Ascending aorta (tissue), 2 donors: ENCODE data around the gene MED8. TPM values are rescaled to one million over a fixed set of nuclear protein-coding genes. Genes with fewer than 3 reads are reported as not detected.

Experiments
- DNase-seq, 2 donors: peaks; one replicate each; pipeline ENCODE4 v3.0.0-alpha.2; 2019; ENCODE audit warnings: low spot score in 2 of 2
- H3K27ac ChIP-seq, 2 donors: fragments of 200-600 bp; sonication (generic); one replicate each; pipeline ENCODE4 v1.5.1; 2016 to 2017; ENCODE audit warnings: mild to moderate bottlenecking in 1 of 2
- H3K27me3 ChIP-seq: fragments of 200-600 bp; sonication (generic); one replicate; pipeline ENCODE4 v1.5.1; 2017
- H3K36me3 ChIP-seq, 2 donors: fragments of 200-600 bp; sonication (generic); one replicate each; pipeline ENCODE4 v1.5.1; 2016
- H3K4me1 ChIP-seq, 2 donors: fragments of 200-600 bp; sonication (generic); one replicate each; pipeline ENCODE4 v1.5.1; 2016 to 2017; ENCODE audit warnings: mild to moderate bottlenecking in 1 of 2
- H3K4me3 ChIP-seq, 2 donors: fragments of 200-600 bp; sonication (generic); one replicate each; pipeline ENCODE4 v1.5.1; 2016 to 2017; ENCODE audit warnings: mild to moderate bottlenecking in 1 of 2
- H3K9me3 ChIP-seq, 2 donors: fragments of 200-600 bp; sonication (generic); one replicate each; pipeline ENCODE4 v1.5.1; 2016
- intact Hi-C: fragments of 100-400 bp; cut with DNase I; formaldehyde crosslinking; loops from one replicate; pipeline ENCODE4 v1.15.1; 2023
- total RNA-seq: library from RNA; depleted of rRNA; stranded (reverse); fragments of >200 nt; gene quantifications from one replicate; pipeline ENCODE4 v1.1.0, GENCODE V29; 2016
- TF ChIP-seq, protein P1 (sequence below), 3 experiments: fragments of 200-600 bp in 2 of 3; fragments of 450-650 bp in 1 of 3; sonication (generic) in 2 of 3; IDR thresholded peaks; one replicate each; pipeline ENCODE4 v1.5.1; 2016 to 2019; ENCODE audit warnings: antibody characterized with exemption in 3 of 3, mild to moderate bottlenecking in 1 of 3, moderate library complexity in 1 of 3

The MED8 gene
- total RNA-seq, 1 donor from 2014 or later: 15.3 TPM

- TF ChIP-seq, protein P1, sequence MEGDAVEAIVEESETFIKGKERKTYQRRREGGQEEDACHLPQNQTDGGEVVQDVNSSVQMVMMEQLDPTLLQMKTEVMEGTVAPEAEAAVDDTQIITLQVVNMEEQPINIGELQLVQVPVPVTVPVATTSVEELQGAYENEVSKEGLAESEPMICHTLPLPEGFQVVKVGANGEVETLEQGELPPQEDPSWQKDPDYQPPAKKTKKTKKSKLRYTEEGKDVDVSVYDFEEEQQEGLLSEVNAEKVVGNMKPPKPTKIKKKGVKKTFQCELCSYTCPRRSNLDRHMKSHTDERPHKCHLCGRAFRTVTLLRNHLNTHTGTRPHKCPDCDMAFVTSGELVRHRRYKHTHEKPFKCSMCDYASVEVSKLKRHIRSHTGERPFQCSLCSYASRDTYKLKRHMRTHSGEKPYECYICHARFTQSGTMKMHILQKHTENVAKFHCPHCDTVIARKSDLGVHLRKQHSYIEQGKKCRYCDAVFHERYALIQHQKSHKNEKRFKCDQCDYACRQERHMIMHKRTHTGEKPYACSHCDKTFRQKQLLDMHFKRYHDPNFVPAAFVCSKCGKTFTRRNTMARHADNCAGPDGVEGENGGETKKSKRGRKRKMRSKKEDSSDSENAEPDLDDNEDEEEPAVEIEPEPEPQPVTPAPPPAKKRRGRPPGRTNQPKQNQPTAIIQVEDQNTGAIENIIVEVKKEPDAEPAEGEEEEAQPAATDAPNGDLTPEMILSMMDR (IDR thresholded peaks at IDR 0.05): no peak
- H3K27ac ChIP-seq: no peak overlapping the region
- DNase-seq: no peak
These were observed 43.0 kb downstream of the MED8 start for GRCh38 chr1:43346636-43347035.

GRCh38 chr1:43345120-43345519 lies 44.5 kb downstream of the MED8 start:
- TF ChIP-seq, protein P1 (IDR thresholded peaks at IDR 0.05): no peak
- Histone ChIP-seq H3K27ac (no peak overlapping the region), H3K4me3 (no peak overlapping the region), H3K36me3 (no peaks in the 10 kb centered on the region), H3K27me3 (no peaks in the 10 kb centered on the region), H3K9me3 (no peaks in the 10 kb centered on the region), H3K4me1 (no peaks in the 10 kb centered on the region)
- intact Hi-C loops: loop anchor here (5.0 kb wide), 1 partner anchor 173 kb away; the partner anchor contains the start of genes CFAP57 and EBNA1BP2
- no peak for DNase-seq

More at GRCh38 chr1:43346636-43347035, 43.0 kb downstream of the MED8 start:
- Histone ChIP-seq H3K4me1 (no peaks in the 10 kb centered on the region), H3K27me3 (no peaks in the 10 kb centered on the region), H3K9me3 (no peaks in the 10 kb centered on the region), H3K36me3 (no peaks in the 10 kb centered on the region), H3K4me3 (no peak overlapping the region)
- intact Hi-C loops: loop anchor here (5.0 kb wide), 1 partner anchor 174 kb away; the partner anchor contains the start of genes CFAP57 and EBNA1BP2

DNA sequence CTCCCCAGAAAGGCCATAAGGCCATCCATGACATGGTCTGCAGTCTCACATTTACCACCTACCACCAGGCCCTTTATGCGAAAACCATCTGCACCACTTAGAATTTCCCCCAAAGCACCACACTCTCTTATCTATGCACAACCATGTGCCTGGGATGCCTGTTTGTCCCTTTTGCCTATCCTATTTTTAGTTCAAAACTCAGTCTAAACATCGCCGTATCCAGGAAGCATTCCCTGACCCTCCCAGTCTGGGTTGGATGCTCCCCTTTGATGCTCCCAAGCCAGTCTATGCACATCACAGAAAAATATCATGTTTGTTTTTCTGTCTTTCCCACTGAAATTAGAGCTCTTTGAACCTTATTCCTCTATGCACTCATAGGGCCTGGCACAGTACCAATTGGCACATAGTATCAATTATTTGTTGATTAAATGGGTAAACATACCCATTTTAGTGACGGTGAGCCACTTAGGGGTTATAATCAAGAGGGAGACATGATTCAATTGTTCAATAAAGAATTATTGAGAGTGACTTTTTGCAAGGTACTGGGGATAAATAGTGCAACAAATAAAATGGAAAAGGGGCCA lies 45.2 kb downstream of the MED8 start:
- no peak overlapping the region for H3K4me3 ChIP-seq
- no peaks in the 10 kb centered on the region for H3K9me3 ChIP-seq
- H3K4me1 ChIP-seq: no peaks in the 10 kb centered on the region
- intact Hi-C loops: no loop called here
- H3K27me3 ChIP-seq: no peaks in the 10 kb centered on the region
- no peak overlapping the region for H3K27ac ChIP-seq
- TF ChIP-seq, protein P1 (IDR thresholded peaks at IDR 0.05): no peak
- H3K36me3 ChIP-seq: no peaks in the 10 kb centered on the region
- no peak for DNase-seq

DNA sequence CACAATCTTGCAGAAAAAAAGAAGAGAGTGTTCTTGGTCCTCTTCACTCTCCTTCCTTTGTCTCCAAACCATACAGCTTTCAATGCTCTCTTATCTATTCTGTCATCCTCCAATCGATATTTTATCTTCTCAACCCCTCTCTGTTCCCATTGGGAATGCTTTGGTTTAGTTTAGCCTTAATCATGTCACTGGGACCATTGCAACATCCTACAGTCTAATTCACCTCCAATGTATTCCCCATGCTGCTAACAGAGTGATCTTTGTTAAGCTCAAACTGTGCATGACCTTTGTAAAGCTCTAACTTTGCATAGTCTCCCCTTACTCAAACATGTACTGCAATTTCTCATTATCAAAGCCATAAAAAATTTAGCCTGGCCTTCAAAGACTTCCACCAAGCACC lies 49.0 kb downstream of the MED8 start:
- H3K4me3 ChIP-seq: no peak overlapping the region
- DNase-seq: no peak
- H3K36me3 ChIP-seq: no peaks in the 10 kb centered on the region
- no peak overlapping the region for H3K27ac ChIP-seq
- intact Hi-C loops: no loop called here
- TF ChIP-seq, protein P1 (IDR thresholded peaks at IDR 0.05): no peak
- no peaks in the 10 kb centered on the region for H3K9me3 ChIP-seq
- H3K4me1 ChIP-seq: no peaks in the 10 kb centered on the region
- H3K27me3 ChIP-seq: no peaks in the 10 kb centered on the region

DNA sequence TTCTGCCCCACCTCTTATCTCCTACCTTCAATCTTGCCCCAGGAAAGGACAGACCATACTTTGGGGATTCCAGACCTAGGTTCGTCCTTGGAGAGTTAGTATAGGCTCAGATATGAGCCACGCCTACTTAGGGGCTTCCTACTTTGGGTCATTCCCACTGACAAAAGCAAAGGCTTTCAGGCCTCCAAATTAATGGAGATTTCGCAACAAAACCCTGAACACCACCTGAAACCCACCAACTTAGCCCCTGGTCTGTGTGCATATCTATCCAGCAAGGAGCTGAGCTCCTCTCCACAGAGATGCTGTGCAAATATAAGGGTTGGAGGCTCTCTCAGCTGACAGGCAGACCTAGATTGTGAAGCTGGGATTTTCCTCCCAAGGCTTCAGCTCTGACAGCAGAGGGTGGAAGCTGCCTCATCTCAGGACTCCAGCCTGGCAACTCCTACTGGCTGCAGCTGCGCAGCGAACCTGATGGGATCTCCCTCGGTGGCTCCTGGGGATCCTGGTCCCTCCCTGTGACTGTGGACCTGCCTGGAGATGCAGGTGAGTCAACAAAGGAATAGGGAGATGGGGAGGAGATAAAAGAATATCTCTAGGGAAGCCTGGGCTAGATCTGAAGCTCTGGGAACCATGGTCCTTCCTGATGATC lies 49.9 kb downstream of the MED8 start:
- no peaks in the 10 kb centered on the region for H3K4me1 ChIP-seq
- no peaks in the 10 kb centered on the region for H3K9me3 ChIP-seq
- H3K4me3 ChIP-seq: no peak overlapping the region
- H3K27me3 ChIP-seq: no peaks in the 10 kb centered on the region
- H3K27ac ChIP-seq: no peak overlapping the region
- DNase-seq: no peak
- H3K36me3 ChIP-seq: no peaks in the 10 kb centered on the region
- intact Hi-C loops: no loop called here
- TF ChIP-seq, protein P1 (IDR thresholded peaks at IDR 0.05): no peak
